AG10803 (cell line): ENCODE data around the gene TRPM1.

ENCODE experiments used
- DNase-seq: peaks from one replicate; pipeline ENCODE4 v3.0.0; 2010; ENCODE audit warnings: low read depth
- H3K4me3 ChIP-seq: 2 replicates; pipeline ENCODE4 v1.5.1; 2011; ENCODE audit warnings: mild to moderate bottlenecking, low read length, control low read depth
- TF ChIP-seq, protein P1 (sequence below): conservative IDR thresholded peaks from 2 replicates; pipeline ENCODE4 v1.5.1; 2011; ENCODE audit warnings: mild to moderate bottlenecking, low read length, control low read depth, inconsistent platforms

Gene TRPM1

DNA sequence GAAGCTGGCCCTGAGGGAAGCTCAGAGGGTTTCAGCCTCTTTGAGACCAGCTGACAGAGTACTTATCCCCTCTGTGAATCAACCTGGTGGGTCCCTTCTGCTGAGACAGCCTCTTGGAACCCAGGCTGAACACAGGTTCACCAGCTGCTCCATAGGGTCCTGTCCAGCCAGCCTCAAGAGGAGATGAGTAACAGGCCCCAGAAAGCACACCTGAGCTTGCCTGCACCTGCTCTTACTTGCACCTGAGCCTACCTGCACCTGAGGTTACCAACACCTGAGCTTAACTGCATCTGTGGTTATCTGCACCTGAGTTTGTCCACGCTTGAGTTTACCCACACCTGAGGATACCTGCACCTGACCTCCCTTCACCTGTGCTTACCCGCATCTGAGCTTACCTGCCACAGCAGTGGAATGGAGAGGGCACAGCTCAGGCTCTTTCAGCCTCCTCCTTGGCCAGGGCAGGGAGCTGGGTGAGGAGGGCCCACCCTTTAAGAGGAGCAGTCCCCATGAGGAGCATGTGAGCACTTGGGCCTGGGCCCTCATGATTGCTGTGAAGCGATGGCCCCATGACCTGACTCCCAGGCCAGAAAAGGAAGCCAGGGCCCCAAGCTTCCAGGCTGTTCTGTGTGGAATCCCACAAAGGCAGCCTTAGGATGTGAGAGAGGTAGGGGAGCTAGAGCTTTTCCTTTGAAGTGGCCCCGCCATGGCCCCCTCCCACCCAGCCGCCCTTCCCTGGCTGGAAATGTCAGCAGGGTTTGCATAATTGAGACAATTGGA, at the start of gene TRPM1:
TSS of gene TRPM1 (minus strand) at position 464 of the 777 bp plus-strand sequence. CDS start 20,370 bp downstream, outside the sequence.
- H3K4me3 ChIP-seq, result no peak within 1 kb of the TSS
- TF ChIP-seq, protein P1, sequence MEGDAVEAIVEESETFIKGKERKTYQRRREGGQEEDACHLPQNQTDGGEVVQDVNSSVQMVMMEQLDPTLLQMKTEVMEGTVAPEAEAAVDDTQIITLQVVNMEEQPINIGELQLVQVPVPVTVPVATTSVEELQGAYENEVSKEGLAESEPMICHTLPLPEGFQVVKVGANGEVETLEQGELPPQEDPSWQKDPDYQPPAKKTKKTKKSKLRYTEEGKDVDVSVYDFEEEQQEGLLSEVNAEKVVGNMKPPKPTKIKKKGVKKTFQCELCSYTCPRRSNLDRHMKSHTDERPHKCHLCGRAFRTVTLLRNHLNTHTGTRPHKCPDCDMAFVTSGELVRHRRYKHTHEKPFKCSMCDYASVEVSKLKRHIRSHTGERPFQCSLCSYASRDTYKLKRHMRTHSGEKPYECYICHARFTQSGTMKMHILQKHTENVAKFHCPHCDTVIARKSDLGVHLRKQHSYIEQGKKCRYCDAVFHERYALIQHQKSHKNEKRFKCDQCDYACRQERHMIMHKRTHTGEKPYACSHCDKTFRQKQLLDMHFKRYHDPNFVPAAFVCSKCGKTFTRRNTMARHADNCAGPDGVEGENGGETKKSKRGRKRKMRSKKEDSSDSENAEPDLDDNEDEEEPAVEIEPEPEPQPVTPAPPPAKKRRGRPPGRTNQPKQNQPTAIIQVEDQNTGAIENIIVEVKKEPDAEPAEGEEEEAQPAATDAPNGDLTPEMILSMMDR, result no peak
- DNase-seq, result no peak

DNA sequence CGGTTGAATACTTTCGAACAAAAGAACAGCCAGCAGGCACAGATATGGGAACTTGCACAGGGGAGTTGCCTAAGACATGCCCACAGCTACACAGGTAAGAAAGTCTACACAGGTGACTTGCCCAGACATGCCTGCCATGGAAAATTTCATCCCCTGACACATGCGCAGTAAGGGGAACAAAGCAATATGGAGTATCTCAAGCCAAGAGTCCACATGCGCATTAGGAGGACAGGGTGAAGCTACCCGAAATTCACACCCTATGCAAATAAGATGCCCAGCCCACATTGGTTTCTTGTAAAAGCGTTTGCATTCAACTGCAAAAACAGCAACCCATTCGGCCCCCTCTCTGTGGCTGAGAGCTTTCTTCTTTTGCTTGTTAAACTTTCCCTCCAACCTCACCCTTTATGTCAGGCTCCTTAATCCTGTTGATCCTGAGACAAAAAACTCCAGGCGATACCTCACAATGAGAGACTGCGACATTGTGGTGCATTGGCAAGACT, 49.3 kb upstream of the TRPM1 start:
- no peak overlapping the region for H3K4me3 ChIP-seq
- TF ChIP-seq, protein P1, result no peak
- DNase-seq, result no peak

DNA sequence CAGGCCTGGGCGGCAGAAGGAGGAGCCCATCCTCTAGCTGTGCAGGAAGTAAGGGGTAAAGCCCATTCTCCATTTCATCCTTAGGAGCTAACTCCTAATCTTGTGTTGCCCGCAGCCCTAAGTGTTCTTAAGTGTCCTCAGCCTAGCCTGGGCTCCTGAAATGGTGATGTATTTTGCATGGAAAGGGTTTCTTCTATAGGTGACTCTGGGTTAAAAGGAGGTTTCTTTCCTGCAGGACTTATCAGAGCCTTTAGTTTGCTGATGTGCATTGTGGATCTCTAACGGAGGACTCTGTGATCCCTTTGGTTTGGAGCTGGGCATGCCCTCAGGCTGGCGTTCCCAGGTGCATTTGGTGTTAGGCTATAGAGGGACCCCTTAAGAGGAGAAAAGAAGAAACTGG, 48.5 kb upstream of the TRPM1 start:
- TF ChIP-seq, protein P1, result no peak
- no peak for DNase-seq
- H3K4me3 ChIP-seq, result no peak overlapping the region

DNA sequence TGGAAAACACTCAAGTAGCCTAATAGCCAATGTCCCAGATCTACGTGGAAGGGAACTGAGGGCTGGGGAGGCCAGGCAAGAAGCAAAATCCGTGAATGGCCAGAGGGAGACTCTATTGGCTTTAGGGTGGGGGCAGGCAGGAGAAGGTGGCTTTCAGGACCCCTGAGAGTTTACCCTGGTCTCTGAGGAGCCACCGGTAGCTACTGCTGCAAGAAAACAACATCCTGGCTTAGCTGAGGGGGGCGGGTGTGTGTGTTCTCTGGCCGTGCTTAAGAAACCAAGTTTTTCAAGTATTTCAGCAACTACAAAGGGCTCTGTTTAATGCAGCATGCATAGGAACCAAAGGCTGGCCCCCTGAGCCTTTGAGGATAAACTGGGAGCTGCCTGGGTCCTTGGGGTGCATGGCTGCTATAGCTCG, 47.6 kb upstream of the TRPM1 start:
- TF ChIP-seq, protein P1, result no peak
- DNase-seq, result no peak
- no peak overlapping the region for H3K4me3 ChIP-seq

DNA sequence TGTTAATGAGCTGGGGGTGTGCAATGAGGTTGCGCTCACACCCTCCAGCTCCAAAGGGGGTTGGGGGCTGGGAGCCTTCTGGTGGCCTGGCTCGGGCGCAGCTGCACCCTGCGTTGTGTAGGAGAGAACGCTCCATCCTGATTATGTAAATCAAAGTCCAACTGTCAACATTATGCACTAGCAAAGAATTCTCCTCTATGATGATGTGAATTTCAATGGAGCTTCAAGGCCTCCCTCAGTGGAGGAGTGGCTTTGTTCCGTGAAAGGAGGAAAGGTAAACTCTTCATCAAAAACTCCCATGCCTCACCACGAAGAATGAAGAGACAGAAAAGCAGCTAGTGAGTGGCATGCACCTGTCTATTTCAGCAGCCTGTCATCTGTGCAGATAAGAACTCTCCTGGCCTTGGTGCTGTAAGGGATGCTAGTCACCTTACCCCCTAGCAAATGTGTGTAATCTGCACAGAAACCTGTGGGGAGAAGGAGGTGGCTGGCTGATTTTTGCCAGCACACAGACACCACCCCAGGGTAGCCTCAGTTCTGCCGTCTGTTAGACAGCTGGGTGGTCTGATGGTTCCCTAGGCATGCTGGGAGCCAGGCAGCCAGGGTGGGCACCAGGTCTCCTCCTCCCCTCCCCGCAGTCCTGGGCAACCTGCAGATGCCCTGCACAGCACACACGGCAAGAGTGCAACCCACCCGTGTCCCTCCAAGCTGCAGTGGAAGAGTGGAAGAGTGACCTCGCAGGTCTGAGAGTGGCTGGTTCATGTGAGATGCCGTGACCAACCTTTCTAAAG, 47.0 kb upstream of the TRPM1 start:
- TF ChIP-seq, protein P1, result no peak
- no peak overlapping the region for H3K4me3 ChIP-seq
- no peak for DNase-seq

DNA sequence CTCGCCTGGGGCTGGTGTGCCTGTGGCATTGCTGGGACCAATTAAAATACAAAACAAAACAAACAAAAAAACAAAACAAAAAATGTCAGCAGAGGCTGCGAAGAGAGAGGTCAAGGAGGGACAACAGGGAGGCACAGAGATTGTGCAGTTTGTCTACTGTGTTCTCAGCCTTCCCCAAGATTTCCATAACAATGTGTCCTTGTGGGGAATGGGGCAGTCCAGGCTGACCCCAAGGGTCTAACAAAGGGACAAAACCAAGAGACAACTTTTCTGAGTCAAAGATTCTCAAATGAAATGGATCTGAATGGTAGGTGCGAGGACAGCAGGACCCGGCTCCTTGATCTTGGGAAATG, 46.4 kb upstream of the TRPM1 start:
- TF ChIP-seq, protein P1, result no peak
- no peak for DNase-seq
- H3K4me3 ChIP-seq, result no peak overlapping the region

DNA sequence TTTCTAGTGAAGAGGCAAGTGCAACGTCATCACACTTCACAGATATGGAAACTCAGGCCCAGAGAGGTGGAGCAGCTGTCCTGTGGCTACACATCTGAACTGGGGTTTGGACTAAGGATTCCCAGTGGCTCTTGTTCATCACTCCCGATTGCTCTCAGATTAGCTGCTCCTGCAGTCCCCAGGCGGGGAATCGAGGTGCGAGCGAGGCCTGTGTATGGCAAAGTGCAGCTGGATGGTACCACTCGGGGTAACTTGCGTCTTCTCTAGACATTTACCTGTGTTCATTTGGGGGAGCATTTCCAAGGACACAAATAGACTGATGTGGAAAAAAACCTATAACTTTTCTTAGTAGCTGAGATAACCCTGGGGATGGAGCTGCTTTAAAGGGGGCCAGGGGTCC, 45.9 kb upstream of the TRPM1 start:
- TF ChIP-seq, protein P1, result no peak
- no peak overlapping the region for H3K4me3 ChIP-seq
- no peak for DNase-seq
